ENCODE data around the gene TREH.
A peak's percentile ranks its signal among the peaks of the same experiment; 100 is the strongest.

TREH gene

DNA sequence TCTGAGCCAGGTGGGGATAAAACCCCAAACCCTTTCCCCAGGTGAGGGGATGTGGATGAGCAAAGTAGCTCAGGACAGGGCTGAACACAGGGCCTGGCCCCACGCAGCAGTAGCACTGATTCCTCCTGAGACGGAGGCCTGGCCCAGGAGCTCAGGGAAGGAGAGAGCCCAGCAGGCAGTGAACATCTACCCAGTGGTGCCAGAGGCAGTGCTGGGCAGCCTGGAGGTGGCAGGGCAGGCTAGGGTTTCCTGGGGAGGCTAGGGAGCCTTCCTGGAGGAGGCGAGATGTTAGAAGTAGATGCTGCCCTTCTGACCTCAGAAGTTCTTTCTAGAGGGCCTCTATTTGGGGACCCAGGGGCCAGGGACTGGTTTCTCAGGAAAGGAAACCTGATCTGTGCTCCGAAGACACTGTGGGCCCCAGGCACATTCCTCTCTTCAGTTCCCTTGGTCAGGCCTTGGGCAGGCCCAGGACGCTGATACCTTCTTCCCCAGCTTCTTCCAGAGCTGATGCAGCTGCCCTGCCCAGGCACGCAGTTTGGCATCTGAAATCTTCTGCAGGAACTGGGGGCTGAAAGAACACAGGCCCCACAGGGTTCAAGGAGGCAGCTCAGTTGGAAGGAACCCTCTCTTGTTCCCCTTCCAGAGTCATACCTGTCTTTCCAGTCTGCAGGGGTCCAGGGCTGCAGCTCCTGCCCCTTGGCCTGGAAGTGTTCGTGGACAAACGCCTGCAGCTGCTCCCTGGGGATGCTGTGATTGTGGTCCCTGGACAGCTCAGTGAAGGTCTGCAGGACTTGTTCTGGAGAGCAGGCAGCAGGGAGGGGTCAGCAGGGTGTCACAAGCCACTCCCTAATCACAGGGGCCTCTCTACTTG, 16.8 kb downstream of the TREH start:
- no peak for DNase-seq

DNA sequence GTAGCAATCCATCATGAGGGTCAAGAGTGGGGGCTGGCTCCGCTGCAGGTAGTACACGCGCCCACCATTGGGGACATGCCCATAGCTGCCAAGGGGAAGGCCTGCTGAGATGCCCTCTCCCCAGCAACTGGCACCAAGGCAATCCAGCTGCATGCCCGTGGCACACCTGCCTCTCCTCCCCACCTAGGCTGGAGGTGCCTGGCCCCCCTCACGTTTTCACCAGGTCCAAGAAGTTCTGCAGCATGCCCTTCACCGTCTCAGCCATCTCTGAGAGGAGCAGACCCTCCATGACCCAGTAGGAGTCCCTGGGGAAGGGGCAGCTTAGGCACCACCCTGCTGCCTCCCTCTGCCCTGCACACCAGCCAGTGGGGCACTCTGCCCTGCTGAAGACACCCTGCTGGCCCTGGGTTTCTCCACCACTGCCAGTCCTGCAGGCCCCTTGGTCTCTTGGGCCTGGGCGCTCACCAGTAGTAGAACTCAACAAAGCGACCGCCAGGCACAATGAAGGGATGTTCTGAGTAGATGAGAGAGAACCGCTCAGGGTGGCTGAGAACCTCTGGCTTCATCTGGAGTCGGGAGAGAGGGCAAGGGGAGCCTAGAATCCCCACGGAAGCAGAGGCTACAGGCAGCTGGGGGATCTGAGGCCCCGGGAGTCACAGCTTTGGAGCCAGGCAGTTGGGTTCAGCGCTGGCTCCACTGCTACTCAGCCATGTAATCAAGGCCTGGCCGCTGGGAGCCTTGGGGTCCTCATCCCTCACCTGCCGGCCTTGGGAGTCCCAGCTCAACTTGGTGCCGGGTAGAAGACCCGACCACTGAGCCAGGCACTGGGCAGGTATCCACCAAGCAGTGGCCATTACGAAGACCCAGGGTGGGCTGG, 17.8 kb downstream of the TREH start:
- DNase-seq, result no peak

DNA sequence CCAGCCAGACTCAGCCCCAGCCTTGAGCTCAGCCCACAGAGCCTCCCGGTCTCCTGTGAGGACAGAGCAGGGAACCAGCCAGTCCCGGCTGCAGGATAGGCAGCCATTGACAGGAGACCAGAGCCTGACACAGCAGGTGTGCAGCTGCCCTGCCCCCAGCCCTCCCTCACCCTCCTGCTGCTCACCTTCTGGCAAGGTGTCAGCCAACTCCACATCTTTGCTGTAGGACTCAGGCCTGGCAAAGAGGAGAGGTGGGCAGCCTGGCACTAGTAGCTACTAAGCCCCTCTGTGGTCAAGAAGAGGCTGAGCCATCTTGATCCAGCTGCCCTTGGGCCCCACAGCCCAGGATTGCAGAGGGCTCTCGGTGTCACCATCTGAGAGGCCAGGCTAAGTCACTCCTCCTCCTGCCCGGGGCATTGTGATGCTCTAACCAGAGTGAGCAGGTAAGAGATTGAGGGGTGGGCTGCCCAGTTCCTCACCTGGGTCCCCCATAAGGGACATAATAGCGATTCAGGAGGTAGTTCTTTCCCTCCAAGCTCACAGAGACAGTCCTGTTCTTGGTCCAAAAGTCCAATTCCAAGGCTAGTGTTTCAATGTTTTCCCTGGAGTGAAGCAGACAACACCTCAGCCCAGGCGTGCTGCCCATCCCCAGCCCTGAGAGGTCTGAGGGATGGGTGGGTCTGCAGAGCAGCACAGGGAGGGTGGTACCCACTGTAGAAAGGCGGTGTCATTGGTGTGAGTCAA, 18.6 kb downstream of the TREH start:
- no peak for DNase-seq

DNA sequence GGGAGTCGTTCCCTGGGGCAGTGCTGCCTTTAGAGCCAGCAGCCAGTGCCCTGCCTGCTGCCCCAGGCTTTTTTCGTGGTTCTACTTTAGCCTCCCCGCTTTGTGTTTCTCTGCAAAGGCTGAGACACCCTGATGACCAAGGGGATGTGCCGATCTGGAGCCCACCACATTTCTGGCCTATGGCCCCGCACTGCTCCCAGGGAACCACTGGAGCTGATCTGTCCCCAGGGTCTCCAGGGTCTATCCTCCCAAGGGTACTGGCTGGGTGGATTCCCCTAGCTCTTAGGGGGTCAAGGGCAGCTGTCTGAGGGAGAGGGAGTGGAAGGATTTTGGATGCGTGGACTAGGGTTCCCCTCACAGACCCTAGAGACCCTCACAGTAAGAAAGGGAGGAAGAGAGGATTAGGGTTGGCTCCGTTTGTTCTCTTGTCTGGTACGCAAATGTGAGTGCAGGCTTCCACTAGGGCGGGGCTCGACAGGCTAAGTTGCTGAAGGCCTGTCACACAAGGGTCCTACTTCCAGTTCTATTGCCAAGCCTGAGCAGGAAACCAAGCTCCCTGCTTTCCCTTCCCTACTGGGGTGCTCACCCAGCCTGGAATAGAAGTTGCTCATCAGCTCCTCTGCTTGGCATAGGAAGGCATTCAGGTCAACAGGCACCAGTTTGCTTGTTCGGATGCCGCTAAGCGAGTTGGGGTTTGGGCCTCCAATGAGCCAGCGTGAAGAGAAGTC, 19.3 kb downstream of the TREH start:
- DNase-seq, result no peak

DNA sequence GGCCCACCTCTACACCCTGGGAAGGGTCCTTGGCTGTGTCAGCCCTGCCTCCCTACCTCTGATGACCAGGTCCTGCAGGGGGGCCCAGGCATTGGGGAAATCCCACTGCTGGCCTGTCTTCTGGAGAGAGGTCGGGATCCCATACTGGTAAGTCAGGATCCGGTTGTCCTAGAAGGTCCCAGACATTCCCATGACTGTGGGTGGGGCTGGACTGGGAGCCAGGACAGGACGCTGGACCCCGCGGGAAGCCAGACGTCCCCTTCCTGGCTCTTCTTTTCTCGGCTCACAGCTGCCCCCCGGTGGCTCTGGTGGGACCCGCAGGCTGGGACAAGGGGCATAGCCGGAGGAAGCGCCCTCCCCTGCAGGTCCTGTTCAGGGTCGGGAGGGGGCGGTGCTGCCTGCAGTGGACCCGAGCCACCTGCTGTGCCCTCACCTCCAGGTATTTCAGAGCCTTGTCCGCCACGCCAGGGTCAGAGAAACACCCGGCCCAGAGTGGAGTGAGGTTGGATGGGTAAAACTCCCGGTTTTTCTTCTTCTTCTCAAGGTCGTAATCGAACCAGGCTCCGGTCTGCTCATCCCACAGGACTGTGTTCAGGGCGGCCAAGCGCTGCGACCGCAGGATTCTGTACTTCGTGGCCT, 20.0 kb downstream of the TREH start:
- peak; percentile 87 for DNase-seq

DNA sequence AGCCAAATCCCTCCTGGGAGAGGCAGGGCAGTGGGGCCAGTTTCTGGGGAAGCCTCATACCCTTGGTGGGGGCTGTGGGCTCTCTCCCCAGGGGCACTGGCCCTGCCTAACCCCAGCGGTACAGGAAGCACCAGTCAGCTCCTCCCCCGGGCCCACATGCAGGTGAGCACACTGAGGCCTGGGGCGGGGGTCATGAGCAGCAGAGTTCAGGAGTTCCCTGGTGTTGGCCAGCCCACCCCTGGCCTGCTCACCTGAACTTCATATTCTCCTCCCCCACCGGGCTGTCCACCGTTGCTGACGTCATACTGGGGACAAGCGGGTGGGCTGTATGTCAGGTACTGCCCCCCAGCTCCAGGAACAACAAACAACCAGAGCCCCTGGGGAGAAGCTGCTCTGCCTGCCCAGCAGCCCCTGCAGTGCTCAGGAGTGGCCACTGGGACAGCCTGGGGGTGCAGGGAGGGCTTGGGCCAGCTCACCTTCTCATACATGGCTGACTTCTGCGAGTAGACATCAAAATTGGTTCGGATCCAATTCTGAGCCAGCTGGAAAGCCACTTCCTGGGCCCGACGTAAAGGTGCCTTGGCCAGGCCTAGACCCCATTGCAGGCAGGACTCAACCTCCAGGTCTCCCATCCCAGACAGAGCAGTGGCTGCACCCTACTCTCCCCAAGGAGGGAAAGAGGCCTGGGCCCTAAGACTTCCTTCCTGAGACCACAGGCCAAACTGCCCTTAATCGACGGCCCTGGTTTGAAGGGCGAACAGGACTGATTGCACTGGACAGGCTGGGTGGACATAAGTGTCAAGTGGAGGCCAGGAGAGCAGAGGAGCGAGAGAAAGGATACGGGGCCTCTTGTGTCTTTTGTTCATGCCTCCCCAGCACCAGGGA, 20.8 kb downstream of the TREH start:
- DNase-seq, result no peak

DNA sequence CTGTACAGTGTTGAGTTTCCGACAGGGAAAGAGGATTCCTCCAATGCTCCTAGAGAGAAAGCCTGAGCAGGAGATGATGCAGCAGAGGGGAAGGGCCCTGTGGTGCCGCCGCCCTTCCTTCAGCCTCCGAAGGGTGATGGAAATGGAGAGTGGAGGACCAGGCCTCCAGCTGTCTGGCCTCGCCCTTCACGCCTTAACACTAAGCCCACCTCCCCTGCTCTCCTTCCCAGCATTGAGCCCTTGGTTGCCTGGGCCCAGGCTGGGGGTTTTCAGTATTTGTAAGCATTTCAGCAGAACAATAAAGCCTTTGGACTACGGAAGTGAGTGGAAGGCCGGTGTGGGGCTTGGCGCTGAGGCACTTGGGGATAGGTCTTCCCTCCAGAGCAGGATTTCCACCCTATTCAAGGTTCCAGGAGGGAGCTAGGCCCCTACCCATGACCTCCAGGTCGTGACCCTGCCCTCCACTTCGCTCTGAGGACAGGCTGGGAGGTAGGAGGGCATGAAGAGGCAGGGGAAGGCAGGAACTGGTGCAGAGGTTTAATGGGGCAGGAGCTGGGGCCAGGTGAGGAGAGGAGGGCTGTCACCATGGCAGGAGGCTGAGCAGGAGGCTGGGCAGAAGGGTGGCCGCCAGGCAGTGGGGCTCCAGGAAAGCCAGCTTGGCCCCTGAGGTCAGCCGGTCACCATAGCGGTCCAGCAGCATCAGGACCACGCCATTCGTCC, 21.6 kb downstream of the TREH start:
- DNase-seq, result no peak

DNA sequence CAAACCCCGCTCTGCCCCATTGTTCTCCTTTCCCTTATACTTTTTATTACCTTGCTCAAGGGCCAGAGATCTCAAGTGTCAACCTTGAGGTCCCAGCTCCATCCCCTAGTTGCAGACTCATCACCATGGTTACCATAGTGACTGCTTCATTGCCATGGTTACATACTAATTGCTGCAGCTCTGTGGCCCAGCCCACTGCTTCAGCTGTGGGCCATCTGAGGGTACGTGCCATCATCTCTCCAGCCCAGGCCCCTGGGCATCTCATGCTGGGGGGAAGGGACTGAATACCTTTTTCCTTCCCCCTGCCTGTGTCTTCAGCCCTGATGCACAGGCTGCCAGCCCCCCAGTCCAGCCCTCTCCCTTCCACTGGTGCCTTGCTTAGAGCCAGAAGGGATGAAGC, 22.2 kb downstream of the TREH start:
- no peak for DNase-seq

DNA sequence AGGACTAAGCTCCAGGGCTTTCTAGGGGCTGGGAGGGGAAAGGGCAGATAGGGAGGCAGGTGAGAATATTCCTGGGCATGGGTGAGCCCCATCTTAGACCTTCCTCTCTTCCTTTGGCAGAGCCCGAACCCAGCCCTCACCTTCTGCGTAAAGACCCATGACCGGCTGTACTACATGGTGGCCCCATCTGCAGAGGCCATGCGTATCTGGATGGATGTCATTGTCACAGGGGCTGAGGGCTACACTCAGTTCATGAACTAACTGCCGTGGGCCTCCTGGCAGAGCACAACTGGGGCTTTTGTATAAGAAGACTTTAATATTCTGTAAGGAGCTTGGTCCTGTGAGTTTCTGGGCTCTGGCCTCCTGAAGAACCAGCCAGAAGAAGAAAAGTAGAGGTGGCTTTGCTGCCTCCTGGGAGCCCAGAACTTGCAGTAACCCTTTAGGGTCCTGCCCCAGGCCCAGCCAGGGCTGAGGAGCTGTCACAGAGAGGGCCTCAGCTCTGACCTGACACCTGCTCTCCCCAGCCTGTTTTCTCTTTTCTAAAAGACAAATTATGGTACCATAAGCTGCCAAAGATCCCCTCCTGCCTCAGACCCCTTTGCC, 22.8 kb downstream of the TREH start:
- DNase-seq, result no peak

DNA sequence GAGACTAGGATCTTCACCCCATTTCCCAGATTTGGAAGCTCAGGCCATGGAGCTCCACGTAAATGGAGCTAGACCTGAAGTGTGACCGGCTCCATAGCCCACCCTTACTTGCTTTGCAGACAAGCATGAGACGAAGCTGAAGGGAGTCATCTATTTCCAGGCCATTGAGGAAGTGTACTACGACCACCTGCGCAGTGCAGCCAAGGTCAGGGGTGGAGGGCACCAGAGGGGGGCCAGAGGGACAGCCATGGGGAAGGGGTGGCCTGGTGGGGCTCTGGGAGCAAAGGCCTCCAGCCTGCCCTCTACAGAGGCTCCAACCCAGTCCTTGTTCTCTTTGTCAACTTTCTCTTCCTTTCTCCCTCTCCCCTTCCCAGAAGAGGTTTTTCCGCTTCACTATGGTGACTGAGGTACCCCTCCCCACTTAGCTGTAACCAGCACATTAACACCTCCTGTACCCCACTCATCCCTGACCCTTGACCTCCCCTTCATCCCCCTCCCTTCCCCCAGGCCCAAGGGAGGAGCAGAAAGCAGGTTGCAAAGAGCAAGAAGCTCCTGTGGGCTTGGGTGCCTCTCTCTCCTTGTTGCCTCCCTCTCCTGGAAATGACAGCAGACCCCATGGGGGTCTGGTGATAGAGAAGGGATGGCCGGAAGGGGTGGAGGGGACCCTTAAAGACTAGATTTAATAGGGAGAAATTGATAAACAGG, 23.8 kb downstream of the TREH start:
- no peak for DNase-seq

DNA sequence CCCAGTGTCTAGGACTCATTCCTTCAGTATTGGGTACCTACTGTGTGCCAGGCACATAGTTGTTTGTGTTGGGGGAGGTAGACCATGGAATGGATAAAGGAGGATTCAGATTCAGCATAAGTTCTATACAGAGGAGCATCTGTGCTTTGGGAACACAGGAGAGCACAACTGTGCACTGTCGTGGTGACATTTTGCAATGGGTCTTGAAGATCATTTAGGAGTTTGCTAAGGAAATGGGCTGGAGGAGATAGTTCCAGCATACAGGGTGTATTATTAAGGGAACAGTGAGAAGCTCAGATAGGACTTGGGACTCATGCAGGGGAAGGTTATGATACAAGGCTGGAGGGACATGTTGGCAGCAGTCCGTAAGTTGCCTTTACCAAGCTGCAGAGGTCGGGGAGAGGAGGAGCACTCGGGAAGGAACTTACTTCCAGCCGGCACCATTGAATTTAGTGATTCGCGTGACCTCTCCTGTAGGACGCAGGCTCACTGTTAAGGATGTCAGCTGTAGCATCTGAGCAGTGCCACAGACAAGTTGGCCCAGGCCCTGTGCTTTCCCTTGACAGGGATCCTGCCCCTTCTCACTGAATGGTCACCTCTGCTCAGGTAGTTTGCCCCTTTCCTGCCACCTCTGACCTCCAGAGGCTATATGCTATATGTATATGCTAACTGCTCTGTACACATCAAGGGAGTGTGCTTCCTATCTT, 25.6 kb downstream of the TREH start:
- no peak for DNase-seq

DNA sequence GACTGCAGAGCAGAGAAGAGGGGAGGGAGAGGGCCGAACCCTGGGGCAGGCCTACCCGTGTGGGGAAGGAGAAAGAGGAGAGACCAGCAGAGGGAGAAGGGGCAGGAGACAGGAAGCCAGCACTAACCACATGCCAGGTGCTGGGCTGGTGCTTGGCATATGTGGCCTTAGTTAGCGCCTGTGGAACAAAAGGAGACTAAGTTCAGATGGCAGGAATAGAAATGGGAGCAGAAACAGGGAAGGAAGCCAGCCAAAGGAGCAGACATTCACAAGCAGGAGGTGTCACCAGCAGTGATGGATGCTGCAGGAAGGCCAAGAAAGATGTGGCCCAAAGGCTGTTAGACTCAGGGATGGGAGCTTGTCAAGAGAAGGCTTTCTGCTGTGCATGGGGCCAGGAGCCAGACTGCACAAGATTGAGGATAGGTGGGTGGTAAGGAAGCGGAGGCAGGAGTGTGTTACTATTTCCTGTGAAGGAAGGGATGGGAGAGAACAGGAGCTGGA, 26.7 kb downstream of the TREH start:
- no peak for DNase-seq

DNA sequence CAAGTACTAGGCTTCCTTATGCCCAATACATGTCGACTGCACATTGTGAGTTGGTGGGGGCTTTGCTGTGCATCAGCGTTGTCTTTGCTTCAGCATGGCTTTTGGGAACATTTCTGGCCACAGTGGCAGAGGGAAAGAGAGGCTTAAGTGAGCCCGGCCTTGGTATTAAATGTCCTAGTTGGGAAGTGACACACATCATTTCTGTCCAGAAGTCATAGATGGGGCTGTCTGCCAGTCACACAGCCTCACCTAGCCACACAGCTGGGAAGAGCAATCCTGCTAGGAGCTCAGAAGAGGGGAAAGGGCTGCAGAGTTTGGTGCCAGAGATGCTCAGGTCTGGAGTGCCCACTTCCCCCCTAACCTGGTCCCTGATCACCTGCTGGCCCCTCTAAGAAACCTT, 27.6 kb downstream of the TREH start:
- no peak for DNase-seq

DNA sequence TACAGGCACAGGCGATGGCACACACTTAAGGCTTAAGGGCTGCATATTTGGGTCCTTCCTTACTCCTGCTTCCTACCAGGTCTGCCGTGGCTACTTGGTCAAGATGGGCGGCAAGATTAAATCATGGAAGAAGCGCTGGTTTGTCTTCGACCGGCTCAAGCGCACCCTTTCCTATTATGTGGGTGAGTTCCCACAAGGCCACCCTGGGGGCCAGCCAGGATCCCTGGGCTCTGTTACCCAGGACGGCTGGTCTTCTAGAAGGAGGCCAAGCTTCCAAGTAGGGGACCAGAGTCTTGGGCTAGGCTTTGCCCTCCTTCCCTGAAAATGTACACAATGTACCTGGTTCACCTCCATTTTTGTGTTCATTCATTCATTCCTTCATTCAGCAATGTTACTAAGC, 29.1 kb downstream of the TREH start:
- DNase-seq, result no peak

DNA sequence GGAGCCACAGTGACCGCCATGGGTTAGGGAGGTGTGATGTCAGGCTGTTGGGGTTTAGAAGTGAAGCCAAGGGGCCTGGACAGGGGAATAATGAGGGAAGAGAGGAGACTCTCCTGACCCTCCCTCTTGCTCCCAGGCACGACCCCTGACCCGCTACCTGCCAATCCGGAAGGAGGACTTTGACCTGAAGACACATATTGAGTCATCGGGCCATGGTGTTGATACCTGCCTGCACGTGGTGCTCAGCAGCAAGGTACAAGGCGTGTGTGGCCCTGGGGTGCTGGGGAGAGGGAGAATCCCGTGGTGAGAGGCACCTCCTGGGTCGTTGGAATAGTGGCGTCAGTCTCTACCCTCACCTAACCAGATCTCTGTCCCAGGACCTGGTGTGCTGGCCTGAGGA, 29.5 kb downstream of the TREH start:
- no peak for DNase-seq

DNA sequence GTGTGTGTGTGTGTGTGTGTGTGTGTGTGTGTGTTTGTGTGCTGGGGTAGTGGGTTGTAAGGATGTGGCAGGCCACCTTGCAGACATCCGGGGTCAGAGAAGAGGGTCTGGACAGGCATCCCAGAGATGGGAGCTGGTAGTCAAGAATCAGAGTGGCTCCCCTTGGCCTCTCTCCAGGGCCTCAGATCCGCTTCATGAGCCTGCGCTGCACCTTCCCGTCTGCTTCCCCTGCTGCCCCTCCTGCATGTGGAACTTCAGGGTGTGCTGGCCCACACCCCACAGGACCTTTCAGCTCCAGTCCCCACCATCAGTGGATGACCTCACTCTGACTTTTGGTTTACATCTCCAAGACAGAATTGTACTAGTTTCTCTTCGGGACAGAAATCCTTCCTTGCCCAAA, 31.2 kb downstream of the TREH start:
- no peak for DNase-seq

DNA sequence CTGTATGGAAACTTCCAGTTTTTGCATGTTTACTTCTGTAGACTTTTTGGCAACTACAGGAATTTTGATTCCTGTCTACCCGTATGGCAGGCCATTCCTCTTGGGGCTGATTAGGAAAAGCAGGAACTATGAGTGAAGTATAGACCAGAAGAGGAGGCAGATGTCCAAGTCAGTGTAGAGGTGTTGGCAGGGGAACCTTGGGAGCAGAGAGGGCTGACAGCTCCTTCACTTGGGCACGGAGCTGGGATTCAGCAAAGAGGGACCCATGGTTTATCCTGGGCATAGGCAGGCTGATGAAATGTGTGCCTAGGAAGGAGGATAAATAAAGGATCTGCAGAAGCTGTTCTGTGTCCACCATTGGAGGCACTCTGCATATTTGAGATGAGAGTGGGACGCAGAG, 33.1 kb downstream of the TREH start:
- no peak for DNase-seq

DNA sequence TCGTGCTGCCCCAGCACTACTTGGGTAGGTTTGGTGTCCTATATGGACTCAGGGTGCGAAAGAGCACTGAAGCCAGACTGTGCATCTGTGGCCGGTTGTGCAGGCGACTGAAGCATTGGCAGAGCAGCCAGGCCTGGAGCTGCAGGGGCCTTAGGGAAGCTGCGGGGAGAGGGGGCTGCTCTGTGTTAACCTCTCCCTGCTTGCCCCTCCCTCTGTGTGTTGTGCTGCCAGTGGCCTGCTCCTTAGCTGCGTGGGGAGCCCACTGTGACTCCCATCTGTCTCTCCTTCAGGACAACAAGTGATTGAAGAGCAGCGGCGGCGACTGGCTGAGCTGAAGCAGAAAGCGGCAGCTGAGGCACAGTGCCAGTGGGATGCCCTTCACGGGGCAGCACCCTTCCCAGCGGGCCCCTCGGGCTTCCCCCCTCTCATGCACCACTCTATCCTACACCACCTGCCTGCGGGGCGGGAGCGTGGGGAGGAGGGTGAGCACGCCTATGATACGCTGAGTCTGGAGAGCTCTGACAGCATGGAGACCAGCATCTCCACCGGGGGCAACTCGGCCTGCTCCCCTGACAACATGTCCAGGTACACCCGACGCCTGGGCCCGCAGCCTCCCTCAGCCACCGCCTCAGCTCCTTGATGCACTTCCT, 34.3 kb downstream of the TREH start:
- DNase-seq, result no peak
